Brain microvascular endothelial cell (primary cell): ENCODE measurements around the gene ALOX12.

Experiments used
- DNase-seq: peaks from one replicate; pipeline ENCODE4 v3.0.0-alpha.2; 2020
- H3K27ac ChIP-seq: fragments of 250-450 bp; sonication (Bioruptor Pico); 2 replicates; pipeline ENCODE4 v1.5.1; 2020; ENCODE audit warnings: mild to moderate bottlenecking, moderate library complexity
- H3K27me3 ChIP-seq: fragments of 250-450 bp; sonication (Bioruptor Pico); replicated peaks from 2 replicates; pipeline ENCODE4 v1.5.1; 2020; ENCODE audit warnings: mild to moderate bottlenecking
- H3K36me3 ChIP-seq: fragments of 250-450 bp; sonication (Bioruptor Pico); replicated peaks from 2 replicates; pipeline ENCODE4 v1.5.1; 2020; ENCODE audit warnings: mild to moderate bottlenecking
- H3K4me3 ChIP-seq: 2 replicates; pipeline ENCODE4 v1.5.1; 2011; ENCODE audit warnings: low read depth, mild to moderate bottlenecking, control low read depth, low read length, moderate library complexity
- CTCF ChIP-seq: IDR thresholded peaks from 2 replicates; pipeline ENCODE4 v1.5.1; 2011; ENCODE audit warnings: low read depth, mild to moderate bottlenecking, moderate library complexity, low read length, control low read depth, inconsistent platforms; ENCODE audit errors: missing control alignments
- in situ Hi-C: cut with HindIII; loops from 2 replicates; pipeline ENCODE4 v1.10.0; 2017; ENCODE audit warnings: low sequenced_read_pairs, low pct_ligation_motif_present

The ALOX12 gene

GRCh38 chr17:7027335-7027734 lies 31.5 kb downstream of the ALOX12 start:
- no peak for DNase-seq
- Histone ChIP-seq H3K4me3 (no peak overlapping the region), H3K27me3 (no peaks in the 10 kb centered on the region), H3K36me3 (no peaks in the 10 kb centered on the region), H3K27ac (no peak overlapping the region)
- in situ Hi-C loops, result no loop called here
- no peak for TF ChIP-seq CTCF

GRCh38 chr17:7029096-7029495 lies 33.2 kb downstream of the ALOX12 start:
- in situ Hi-C loops, result no loop called here
- DNase-seq, result no peak
- Histone ChIP-seq H3K27me3 (no peaks in the 10 kb centered on the region), H3K36me3 (no peaks in the 10 kb centered on the region), H3K4me3 (no peak overlapping the region), H3K27ac (no peak overlapping the region)
- no peak for TF ChIP-seq CTCF

GRCh38 chr17:7029659-7030058 lies 33.8 kb downstream of the ALOX12 start:
- no peak overlapping the region for H3K27ac ChIP-seq
- no peaks in the 10 kb centered on the region for H3K27me3 ChIP-seq
- no peaks in the 10 kb centered on the region for H3K36me3 ChIP-seq
- no peak overlapping the region for H3K4me3 ChIP-seq
- no peak for TF ChIP-seq CTCF
- no peak for DNase-seq
- in situ Hi-C loops, result no loop called here

- no peak for TF ChIP-seq CTCF
- H3K36me3 ChIP-seq, result no peaks in the 10 kb centered on the region
- no peak for DNase-seq
Measured at GRCh38 chr17:7034955-7035590, 39.2 kb downstream of the ALOX12 start.

GRCh38 chr17:7035591-7036368 lies 39.9 kb downstream of the ALOX12 start, which contains the start of gene SLC16A13:
SLC16A13 (plus strand) TSS chr17:7036015; CDS start chr17:7036383, 368 bp downstream.
- peak within 1 kb of the TSS; percentile 74 for H3K27ac ChIP-seq
- peak; percentile 94 for DNase-seq
- in situ Hi-C loops, result no loop called here
- H3K36me3 ChIP-seq, result no peaks in the 10 kb centered on the region
- H3K4me3 ChIP-seq, result peak within 1 kb of the TSS; percentile 77
- TF ChIP-seq CTCF, result peak; percentile 1
- H3K27me3 ChIP-seq, result no peaks in the 10 kb centered on the region

More at GRCh38 chr17:7034955-7035590, 39.2 kb downstream of the ALOX12 start:
- Histone ChIP-seq H3K4me3 (peak overlapping the region; percentile 77), H3K27ac (peak overlapping the region; percentile 74), H3K27me3 (no peaks in the 10 kb centered on the region)
- in situ Hi-C loops, result no loop called here
